Ramos (cell line): ENCODE data around the gene CPA5.
"Not testable (repeated sequence)": the region's sequence is repeated elsewhere in the genome, so short reads cannot be mapped to it uniquely, and the experiment has no call there.

Source experiments
- in situ Hi-C: fragments of 300-500 bp; cut with MboI; formaldehyde crosslinking; loops from one replicate; pipeline ENCODE4 v1.14.3; 2022; ENCODE audit warnings: low sequenced_read_pairs; ENCODE audit not compliant: unreplicated experiment

Gene CPA5

DNA sequence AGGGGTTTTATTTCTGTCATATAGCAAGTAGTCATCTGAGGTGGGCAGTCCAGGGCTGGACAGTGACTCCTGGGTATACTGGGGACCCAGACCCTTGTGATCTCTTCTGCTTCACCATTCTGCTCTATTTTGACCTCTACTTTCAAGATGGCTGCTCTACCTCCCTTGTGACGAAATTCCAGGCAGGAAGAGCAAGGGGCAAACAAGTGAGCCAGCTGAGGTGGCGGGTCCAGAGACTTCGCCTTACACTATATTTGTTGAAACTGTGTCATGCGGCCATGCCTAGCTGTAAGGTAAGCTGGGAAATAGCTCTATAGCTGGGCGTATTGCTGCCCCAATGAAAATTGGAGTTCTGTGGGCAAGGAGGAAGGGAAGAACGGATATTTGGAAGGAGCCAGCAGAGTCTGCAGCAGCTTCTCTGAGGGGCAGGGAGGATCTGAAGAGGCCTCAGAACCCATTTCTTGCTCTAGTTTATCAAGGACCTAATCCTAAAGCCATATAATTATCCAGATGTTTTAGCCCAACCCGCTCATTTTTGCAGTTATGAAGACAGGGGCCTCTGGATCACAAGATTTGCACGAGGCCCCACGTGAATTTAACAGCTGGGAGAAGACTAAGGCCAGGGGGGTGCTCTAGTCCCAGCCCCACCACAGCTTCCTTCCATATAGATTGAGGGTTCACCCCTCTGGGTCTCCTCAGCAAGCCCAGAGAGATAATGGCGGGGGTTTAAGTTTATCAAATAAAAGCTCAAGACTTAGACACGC lies 28.0 kb downstream of the CPA5 start:
- in situ Hi-C loops: no loop called here

DNA sequence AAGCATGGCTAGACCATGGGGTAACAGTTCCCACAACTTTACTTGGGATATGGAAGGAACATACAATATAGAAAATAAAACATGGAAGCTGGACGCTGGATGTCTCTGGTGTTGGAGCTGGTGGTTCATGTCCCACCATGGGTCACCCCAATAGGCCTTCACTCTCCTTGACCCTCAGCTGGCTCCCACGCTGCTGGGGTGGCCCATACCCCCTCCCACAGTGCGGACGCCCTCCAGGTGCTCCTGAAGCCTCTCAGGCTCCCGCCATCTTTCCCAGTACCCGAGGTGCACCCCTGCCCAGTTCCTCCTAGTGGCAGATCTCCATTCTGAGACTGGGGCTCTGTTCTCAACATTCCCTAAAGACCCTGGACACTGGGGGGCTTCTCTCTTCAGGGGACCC lies 29.9 kb downstream of the CPA5 start:
- in situ Hi-C loops: no loop called here

DNA sequence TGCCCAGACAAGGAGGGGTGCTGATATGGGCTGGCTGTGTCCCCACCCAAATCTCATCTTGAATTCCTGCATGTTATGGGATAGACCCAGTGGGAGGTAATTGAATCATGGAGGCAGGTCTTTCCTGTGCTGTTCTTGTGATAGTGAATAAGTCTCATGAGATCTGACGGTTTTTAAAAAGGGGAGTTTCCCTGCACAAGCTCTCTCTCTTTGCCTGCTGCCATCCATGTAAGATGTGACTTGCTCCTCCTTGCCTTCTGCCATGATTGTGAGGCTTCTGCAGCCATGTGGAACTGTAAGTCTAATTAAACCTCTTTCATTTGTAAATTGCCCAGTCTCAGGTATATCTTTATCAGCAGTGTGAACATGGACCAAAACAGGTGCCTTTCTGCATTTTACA lies 31.8 kb downstream of the CPA5 start:
- in situ Hi-C loops: not testable (repeated sequence)

DNA sequence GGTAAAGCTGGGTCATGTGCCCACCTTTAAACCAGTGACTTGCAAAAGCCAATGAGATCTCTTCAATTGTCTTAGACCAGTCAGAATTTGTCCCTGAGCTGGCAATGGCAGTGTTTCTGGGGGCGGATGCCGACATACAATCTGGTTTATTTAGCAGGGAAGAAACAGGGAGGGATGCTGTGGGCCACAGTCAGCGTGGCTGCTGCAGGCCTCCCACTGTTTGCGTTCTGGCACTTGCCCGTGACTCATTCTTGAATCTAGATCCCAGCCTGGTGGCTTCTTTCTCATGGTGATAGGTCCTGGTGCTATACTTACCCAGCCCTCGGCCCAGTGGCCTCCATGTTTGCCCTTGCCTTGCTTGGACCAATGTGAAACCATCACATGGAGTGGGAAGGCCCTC lies 32.6 kb downstream of the CPA5 start:
- in situ Hi-C loops: no loop called here

DNA sequence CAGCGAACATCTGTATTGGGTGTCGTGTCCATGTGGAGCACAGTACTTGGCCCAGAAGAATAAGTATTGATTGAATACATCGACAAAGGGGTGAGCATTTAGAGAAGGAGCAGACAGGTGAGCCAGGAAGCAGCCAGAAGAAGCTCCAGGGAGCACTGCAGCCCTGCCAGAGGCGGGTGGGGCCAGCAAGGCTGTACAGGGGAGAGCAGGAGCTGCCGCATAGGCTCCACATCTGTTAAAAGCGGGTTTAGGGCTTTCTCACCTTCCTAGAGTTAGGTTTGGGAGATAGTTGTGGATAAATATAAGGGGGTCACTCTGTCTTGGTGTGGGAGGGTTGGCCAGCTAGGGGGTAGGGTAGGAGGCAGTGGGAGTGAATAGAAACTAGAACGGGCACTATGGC lies 34.4 kb downstream of the CPA5 start:
- in situ Hi-C loops: no loop called here

DNA sequence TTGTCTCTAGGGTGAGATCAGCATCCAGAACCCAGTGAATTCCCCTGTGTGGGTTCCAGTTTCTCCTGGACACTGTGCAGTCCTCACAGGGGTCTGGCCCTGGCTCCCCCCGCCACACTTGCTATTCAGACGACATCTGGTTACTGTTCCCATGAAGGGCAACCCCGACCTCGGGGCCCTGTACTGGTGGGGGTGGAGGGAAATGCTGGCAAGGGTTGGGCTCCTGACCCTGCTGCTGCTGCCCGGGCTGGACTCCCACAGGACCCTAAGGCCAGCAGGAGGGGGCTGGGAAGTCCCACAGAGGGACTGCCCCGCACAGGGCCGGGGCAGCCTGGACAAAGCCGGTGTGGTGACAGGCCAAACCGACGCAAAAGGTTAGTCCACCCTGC lies 34.9 kb downstream of the CPA5 start:
- in situ Hi-C loops: no loop called here

DNA sequence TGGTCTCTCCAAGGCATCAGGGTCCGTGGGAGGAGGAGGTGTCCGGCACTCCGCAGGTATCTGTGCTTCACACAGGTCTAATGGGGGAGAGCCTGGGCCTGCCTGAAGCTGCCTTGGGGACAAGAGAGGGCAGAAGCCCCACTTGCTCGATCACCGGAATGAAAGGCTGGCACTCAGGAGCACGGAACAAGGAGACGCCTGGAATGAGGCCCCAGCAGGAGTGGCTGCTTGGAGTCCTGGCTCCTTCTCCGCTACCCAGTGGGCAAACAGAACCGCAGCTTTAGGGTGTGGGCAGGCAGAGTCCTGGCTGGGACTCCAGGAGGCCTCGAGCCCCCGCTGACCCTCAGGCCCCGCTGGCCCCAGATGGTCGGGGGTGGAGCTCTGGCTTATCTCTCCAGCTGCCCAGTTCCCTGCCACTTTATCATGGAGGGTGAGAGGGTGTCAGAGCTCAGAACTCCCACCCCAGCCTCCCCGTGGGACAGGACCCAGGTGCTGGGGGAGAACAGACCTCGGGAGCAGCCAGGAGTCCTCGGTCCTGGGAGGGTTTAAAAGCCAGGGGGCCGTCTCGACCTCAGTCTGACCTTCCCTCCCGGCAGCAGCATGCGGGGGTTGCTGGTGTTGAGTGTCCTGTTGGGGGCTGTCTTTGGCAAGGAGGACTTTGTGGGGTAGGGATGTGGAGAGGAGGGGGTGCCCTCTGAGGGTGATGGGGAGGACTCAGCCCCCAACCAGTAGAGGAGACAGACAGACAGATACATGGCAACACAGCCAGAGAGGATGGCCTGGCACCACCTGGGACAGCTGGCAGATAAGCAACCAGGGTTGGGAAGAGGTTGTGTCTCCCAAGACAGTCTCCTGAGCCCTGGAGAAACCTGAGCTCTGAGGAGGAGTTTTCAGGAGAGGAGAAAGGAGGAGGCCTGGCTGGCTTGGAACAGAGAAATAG lies 35.6 kb downstream of the CPA5 start, which contains the start of gene CPA1:
CPA1 (plus strand) TSS at position 574 of the 940 bp plus-strand sequence; CDS start at position 601, 27 bp downstream.
- in situ Hi-C loops: no loop called here

DNA sequence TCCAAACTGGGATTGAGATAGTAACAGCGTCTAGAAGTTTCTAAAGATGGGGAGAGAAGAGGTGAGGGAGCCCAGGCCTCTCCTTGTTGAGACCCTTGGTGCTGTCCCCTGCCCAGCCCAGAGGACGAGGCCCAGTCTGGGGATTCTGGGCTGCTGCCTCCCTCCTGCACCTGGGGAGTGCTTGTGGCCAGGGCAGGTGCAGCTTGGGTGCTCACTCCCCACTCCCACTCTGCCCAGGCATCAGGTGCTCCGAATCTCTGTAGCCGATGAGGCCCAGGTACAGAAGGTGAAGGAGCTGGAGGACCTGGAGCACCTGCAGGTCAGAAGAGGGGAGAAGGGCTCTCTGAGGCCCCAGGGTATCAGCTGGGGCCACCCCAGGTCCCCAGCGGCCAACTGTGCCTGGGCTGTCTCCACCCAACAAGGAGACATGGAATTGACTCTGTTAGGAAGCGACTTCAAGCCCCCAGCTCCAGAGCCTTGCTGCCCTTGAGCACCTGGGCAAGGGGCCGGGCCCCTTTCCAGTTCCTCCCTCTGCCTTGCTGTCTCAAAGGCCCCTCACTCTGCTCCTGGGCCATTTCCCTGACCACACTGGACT lies 36.3 kb downstream of the CPA5 start:
- in situ Hi-C loops: no loop called here

DNA sequence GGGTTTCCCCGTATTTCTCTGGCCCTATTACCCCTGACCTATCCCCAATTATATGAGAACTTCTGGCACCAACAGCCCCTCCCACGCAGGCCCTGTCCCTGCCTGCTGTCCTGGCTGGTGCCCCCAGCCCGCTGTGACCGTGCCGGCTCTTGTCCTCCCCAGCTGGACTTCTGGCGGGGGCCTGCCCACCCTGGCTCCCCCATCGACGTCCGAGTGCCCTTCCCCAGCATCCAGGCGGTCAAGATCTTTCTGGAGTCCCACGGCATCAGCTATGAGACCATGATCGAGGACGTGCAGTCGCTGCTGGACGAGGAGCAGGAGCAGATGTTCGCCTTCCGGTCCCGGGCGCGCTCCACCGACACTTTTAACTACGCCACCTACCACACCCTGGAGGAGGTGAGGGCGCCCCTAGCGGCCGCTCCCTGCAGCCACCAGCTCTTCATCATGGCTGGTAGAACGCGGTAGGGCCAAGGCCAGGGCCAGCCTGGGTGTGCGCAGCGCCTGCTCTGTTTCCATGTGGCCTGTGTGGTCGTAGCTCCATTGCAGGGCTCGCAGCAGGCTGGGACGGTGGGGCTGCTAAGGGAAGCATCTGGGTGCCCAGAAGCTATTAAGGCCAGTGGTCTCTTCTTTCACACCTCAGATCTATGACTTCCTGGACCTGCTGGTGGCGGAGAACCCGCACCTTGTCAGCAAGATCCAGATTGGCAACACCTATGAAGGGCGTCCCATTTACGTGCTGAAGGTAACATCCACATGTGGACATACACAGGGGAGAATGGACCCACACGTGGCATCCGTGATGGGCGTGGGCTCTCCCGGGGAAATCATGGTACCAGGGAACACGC lies 37.1 kb downstream of the CPA5 start:
- in situ Hi-C loops: no loop called here

DNA sequence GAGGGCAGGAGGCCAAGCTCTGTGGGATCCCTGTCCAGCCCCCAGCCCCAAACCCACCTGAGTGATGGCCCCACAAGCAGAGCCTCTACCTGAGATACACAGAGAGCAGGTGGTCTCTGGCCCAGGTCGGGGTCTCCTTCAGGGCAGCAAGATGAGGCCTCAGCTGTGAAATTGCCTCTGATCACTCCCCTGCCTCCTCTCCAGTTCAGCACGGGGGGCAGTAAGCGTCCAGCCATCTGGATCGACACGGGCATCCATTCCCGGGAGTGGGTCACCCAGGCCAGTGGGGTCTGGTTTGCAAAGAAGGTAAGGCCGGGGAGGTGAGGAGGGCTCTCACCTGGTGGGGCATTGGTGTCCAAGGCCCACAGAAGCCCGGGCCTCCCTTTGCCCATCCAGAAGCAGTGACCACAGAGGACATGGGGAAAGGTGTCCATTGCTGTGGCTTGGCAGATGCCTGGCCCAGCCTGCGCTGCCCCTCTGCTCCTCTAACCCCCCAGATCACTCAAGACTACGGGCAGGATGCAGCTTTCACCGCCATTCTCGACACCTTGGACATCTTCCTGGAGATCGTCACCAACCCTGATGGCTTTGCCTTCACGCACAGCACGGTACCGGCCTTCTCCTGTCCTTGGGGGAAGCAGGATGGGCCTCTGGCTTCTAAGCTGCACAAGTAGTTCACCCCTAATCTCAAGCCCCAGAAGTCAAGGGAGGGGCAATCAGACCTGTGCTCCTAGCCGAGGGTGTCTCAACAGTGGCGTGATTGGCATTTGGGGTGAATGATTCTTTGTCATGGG lies 38.8 kb downstream of the CPA5 start:
- in situ Hi-C loops: no loop called here

DNA sequence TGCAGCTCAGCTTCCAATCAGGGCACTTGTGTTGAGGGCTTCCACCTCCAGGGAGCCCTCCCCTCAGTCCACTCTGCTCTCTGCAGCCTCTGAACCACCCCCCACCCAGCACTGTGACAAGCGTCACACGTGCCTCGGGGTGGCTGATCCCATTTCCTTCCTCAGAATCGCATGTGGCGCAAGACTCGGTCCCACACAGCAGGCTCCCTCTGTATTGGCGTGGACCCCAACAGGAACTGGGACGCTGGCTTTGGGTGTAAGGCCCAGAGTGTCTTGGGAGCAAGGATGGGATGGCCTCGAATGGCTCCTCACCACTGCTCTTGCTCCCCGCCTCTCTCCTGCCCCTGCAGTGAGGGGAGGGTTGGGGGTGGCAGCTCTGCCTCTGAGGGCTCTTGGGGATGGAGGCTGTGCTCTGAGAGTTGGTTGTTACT lies 39.8 kb downstream of the CPA5 start:
- in situ Hi-C loops: no loop called here

DNA sequence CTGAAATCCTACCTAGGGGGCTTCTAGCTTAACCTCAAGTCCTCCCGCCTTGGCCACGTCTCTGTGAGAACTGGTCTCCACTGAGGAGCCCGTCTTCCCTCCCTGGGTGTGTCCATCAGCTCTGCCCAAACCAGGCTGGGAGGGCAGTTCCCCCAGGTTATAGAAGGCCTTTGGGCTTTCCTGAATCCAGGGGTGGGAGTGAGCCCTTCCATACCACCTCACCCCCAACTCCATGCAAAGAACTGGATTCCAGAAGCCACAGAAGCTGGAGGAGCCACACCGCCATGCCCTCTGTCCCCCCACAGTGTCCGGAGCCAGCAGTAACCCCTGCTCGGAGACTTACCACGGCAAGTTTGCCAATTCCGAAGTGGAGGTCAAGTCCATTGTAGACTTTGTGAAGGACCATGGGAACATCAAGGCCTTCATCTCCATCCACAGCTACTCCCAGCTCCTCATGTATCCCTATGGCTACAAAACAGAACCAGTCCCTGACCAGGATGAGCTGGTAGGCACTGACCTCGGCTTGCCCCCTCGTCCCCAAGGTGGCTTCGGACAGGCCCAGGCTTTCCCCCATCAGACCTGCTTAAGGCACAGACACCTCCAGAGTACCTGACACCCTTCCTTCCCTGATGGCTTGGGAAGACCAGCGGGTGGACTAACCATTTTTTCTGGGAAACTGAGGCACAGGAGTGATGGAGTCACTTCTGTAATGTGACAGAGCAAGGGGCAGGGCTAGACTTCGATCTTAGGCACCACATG lies 40.4 kb downstream of the CPA5 start:
- in situ Hi-C loops: no loop called here

DNA sequence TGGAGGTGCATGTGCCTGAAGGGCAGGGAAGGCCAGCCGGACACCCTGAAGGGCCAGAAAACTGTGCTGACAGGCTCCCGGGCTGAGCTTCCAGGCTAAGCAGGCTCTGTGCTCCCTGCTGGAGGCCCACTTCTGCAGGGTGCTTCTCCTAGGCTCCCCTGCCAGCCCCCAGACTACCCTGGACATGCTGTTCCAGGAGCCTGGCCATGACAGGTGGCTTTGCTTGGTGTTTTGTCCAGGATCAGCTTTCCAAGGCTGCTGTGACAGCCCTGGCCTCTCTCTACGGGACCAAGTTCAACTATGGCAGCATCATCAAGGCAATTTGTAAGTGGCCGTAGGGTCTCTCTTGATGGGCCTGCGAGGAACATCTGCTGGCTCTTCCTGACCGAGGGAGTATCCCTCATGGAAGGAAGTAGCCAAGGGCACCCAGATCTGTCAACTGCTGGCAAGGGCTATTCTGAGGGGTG lies 41.0 kb downstream of the CPA5 start:
- in situ Hi-C loops: no loop called here

DNA sequence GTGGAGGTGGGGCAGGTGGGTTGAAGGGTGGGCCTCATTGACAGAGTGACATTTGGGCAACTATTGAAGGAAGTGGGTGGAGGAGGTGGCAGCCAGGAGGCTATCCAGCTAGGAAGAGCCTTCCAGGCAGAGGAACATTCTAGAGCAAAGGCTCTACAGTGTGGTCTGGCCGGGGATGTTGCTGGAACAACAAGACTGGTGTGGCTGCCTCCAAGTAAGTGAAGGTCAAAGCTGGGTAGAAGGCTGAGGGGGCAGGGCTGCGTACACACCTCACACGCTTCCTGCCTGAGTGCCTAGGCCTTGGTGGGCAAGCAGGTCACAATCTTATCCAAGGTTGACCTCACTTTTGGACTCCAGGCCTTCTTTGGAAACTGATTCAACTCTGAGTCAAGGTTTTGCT lies 42.3 kb downstream of the CPA5 start:
- in situ Hi-C loops: no loop called here

DNA sequence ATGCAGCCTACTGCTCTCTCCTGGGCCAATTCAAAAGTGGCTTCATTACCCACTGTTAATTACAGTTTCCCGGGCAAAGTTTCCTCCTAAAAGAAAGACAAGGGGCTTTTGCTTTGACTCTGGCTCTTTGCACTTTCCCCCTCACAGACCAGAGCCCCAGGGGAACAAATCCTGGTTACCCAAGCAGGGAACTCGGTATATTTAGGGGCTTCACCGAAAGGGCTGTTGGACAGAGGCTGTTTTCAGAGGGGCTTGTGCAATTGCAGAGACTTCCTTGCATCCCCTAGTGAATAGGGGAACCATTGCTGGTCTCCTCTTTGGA lies 42.7 kb downstream of the CPA5 start:
- in situ Hi-C loops: no loop called here

DNA sequence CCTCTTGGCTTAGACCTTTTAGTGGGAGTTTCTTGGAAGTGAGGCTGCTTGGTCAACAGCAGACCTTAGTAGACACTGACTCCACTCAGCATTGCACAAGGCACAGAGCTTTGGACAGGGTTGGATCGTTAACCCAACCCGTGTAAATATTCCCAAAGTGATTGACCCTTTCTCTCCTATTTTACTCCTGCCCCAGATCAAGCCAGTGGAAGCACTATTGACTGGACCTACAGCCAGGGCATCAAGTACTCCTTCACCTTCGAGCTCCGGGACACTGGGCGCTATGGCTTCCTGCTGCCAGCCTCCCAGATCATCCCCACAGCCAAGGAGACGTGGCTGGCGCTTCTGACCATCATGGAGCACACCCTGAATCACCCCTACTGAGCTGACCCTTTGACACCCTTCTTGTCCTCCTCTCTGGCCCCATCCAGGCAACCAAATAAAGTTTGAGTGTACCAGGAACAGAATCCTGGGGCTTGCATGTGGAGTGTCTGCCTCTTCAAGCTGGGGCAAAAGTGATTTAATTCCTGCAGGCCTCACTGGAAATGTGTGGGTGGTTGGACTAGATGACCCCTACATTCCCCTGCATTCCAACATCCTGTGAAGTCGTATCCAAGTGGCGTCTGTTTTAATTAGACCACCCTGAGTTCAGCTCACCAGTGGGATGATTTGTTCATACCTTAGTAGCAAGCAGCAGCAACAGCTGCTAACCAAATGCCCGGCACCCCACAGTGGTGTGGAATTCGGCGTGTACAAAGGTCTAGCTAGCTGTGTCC lies 43.2 kb downstream of the CPA5 start:
- in situ Hi-C loops: no loop called here

DNA sequence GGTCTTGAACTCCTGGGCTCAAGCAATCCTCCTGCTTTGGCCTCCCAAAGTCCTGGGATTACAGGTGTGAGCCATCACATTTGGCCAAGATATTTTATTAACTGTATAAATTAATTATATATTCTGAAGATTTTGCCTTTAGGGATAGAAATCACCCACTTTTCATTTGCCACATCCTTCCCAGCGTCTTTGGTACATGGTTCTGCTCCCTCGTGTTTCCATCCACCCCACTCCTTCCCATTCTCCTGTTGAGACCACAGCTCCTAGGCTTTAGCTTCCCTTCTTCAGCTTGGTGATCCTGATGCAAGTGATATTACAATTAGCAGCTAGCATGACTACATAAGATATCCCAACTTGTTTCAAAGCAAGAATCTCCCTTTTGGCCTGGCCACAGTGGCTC lies 44.1 kb downstream of the CPA5 start:
- in situ Hi-C loops: no loop called here

DNA sequence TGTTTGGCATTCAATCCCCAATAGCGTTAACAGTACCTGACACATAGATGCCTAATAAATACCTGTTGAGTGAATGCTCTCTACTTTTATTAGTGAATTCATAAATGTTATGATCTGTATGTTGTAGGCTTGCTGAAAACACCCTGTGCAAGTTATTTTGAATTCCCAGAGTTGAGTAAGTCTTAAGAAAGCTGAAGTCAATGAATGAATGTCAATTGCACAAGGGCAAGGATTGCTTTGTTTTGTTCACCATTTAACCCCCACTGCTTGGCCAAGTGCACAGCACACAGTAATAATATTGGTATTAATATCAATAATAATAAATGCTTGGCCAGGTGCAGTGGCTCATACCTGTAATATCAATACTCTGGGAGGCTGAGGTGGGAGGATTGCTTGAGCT lies 45.9 kb downstream of the CPA5 start:
- in situ Hi-C loops: no loop called here
